Activated effector memory CD4-positive, alpha-beta T cell treated with anti-CD3 and anti-CD28 coated beads, Interleukin-2, amount 50 U/mL, for 16 hours (primary cell): ENCODE measurements around the gene CLNK.

Experiments used
- DNase-seq: peaks from one replicate; pipeline ENCODE4 v3.0.0-alpha.2; 2020

The CLNK gene

GRCh38 chr4:10441512-10441911, 243.1 kb downstream of the CLNK start:
- DNase-seq, result no peak

- DNase-seq, result no peak
Measured at GRCh38 chr4:10438924-10439323, 245.6 kb downstream of the CLNK start.

GRCh38 chr4:10437735-10438134, 246.8 kb downstream of the CLNK start:
- no peak for DNase-seq
